Measurements from ENCODE around the gene RRP1.

RRP1 gene

DNA sequence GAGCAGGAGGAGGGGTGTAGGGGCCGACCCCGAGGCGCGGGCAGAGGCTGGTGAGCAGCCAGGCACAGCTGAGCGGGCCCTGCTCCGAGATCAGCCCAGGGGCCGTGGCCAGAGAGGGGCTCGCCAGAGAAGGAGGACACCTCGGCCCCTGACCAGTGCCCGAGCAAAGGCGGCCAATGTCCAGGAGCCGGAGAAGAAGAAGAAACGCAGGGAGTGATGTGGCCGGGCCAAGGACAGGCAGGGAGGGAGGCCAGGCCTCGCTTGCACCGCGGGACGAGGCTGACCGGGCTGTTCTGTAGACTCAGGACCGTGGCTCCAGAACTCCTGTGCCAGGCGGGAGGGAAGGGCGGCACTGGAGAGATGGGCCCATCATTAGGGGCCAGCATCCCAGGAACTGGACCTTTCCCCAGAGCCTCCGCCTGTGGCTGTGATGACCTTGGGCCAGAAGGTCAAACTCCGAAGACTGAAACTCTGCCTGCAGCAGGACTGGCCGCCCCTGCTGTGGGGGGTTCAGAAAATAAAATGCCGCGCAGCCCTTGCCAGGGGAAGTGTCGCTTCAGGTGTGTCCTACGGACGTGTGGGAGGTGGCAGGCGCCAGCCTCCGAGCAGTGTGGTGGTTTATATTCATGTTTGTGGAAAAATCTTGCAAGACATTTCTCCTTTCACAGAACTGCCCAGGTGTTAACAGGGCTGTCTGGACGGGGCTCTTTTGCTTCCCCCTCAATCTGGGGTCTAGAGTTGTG is 14.4 kb downstream of the RRP1 start:
- no peak for ATAC-seq

DNA sequence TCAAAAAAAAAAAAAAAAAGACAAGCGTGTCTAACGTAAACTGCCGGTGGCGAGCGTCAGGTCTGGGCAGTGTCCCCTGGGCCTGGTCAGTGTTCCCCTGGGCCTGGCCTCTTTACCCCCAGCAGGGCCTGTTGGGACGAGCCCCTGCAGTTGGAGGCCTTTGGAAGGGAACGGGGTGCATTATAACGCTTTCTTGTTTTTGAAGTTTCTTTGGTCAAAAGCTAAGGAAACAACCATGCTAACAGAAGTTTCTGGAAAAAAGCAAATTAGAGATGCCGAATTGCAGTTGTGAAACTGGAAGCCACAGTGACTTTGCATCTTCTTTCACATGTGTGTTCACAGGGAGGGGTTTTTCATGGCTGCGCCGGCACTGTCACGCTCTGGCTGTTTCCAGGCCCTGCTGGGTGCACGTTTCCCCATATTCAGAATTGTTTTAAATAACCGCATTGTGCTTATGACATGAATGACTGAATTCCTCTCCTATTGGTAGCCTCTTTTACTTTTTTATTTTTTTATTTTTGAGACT is 16.0 kb downstream of the RRP1 start:
- ATAC-seq = peak; percentile 21 to 44

DNA sequence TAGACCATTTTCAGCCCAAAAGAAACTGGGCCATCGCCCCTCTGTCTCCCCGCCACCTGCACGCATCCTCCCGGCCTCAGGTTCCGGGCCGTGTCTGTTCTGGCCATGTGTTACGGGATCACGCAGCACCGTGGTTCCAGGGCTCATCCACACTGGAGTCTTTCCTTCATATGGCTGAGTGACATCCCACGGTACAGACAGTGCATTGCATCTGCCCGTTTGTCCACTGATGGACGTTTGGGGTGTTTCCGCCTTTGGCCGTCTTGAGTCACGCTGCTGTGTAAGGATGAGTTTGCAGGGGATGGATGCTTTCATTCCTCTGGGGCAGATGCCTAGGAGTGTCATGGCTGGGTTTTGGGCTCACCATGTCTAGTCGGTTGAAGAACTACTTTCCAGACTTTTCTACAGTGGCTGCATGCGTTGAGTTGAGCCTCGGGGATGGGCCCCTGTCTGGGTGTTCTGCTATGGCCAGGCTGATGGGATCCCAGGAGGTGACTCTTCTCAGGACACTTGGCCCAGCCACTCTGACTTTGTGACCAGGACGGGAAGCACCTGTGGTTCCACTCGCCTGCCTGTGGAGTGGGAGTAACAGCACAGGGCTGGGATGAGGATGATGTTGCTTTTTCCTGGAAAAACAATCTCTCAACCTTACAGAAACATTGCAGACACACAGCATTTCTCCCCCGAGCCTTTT is 16.8 kb downstream of the RRP1 start:
- ATAC-seq = no peak

DNA sequence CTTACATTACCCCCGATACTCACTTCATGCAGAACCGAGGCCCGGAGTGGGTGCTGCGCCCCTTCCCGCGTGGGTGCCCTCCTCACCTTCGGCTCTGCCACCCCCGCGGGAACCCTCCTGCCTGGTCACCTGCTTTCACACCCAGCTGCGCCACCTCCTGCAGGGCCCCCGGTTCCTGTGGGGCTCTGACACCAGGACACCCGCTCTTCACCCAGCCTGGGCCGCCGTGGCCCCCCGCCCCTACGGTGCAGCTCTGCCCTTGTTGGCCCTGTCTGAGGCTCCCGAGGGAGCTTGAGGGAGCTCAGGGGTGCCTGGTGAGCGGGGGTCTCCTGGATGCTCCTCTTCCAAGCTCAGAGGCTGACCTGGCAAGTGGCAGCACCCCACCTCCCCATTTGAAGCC is 19.0 kb downstream of the RRP1 start:
- ATAC-seq = no peak

DNA sequence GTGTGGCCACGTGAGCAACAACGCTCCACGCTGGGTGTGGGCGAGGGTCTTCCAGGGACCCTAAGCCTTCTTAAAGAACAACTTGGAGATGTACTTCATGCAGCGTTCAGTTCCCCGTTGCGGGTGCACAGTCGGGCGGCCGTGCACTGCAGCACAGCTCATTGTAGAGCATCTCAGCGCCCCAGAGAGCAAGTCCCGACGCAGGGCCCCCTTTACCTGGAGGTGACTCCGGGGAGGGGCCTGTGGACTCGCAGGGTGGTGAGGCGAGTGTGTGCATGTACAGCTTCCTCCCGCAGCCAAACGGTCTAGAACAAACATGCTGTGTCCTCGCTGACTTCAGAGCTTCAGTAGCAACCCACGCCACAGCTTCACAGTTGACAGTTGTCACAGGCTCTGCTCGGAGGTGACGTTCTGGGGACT is 19.5 kb downstream of the RRP1 start:
- no peak for ATAC-seq

DNA sequence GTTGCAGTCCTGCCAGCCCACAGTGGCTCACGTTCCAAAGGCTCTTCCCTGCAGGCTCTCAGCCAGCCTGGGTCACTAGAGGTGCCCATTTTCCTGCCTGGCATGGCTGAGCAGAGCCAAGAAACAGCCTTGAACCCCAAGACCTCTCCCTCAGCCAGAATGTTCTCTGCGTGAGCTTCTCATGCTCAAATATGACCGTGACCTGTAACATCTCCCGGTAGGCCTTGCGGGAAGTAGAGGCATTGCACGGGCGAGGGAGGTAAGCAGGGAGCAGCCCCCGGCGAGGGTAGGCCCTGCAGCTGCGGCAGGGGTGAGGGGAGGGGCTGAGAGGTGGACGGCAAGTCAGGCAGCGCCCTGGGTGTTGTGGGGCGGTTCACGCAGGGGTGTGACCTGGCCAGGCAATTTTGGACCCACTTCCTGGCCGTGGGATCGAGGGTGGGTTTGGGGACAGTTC is 20.0 kb downstream of the RRP1 start:
- ATAC-seq = no peak

DNA sequence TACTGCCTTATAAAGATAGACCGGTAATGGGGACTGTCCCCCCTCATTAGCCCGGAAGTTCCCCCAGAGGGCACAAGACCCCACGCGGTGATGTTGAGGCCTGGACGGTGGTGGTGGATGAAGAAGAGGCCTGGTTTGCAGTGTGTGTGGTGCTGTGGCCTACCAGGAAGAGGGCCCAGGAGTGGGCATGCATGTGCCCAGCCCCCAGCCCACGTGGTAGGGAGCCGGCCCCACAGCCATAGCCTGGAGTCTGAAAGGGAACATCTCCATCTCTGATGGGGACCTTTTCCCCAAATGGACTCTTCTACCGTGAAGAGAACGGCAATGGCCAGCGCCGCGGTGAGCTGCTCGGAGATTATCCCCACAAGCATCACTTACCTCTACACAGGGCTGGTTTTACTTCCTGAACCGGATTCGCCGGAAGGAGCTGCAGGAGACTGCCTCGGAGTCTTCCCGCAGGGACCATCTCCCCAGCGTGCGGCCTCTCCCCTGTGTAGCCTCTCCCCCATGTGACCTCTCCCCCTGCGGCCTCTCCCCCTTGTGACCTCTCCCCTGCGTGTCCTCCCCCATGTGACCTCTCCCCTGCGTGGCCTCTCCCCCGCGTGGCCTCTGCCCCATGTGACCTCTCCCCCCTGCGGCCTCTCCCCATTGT is 20.6 kb downstream of the RRP1 start:
- ATAC-seq = no peak

DNA sequence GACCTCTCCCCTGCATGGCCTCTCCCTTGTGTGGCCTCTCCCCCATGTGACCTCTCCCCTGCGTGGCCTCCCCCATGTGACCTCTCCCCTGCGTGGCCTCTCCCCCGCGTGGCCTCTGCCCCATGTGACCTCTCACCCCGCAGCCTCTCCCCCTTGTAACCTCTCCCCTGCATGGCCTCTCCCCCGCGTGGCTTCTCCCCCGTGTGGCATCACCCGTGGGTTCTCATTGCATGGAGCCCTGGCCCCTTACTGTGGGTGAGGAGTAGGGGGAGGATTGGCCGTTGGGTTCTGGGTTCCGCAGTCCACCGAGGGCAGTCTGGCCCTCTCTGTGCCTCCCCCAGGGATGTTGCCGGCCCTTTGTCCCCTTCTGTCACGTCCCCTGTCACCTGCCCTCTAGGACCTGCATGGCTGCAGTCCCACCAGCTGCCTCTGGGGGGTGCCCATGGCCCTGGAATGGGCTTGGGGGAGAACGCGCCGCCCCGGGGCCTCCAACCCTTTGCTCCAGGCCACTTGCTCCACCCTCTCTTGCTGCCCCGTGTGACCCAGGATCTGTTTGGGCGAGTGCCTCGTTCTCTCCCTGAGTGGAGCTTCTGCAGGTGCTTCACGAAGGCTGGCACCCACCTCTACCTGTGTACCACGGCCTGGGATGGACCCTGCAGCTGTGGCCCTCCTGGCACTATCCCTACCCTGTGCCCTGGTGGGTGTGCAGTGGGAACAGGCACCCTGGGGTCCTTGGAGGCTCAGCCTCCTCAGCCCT is 21.3 kb downstream of the RRP1 start:
- peak; percentile 81 to 85 for ATAC-seq

DNA sequence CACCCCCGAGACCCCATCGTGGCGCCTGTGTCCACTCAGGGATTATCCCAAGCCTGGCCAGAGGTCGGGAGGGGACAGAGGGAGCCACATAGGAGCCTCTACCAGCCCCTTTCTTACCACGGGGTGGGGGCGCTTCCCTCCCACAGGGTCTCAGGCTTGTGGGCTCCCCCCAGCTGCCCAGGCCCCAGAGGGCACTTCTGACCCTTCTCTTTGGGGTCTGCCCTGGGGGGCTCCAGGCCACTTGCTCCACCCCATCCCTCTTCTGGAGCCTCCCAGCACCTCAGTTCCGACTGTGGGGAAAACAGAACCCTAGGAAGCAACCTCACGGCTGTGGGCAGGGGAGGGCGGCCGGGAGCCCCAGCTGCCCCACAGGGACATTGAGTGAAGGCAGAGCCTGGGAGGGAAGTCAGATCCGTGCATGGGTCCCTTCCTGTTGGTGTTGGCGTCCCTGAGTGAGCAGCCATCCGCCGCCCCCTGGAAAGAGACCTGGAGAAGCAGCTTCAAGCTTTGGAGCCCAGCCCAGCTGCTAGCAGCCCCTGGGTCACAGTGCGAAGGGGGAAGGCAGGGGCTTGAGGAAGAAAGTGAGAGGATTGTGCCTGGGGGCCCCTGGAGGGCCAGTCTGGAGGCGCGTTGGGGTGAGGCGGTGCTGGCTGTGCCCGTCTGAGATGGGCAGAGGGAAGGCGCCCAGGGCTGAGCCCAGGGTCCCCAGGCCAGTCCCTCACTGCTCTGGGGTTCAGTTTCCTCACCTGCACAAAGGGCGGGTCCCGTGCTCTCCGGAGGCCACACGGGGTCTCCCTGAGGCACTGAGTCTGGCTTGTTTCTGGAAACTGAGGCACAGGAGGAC is 22.1 kb downstream of the RRP1 start:
- ATAC-seq = no peak

DNA sequence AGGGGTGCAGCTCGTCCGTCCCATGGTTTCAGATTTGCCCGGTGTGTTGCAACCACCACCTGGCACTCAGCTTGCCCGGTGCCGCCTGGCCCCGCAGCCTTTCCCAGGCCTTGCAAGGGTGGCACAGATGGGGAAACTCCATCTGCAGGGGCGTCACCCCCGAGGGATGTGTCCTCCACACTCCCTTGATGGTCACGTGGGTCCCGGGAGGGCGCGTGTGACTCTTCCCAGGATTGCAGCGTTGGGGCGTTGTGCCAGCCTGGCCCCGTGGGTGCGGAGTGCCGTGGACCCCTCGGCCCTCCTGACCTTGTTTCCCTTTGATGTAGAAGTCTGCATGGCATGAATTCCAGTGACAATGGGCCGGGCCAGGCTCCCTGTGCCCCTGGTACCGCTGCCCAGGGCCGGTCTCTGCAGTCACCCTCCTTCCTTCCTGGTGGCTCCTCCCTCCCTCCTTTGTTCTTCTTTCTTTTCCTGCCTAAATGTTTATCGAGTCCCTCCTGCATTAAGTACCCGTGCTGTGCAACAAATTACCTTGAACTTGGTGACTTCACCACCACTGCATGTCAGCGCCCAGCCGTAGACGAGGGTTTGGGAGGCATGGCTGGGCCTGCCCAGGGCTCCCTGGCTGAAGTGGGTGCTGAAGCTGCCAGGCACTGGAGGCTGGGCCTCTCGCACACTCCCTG is 22.9 kb downstream of the RRP1 start:
- ATAC-seq = no peak

DNA sequence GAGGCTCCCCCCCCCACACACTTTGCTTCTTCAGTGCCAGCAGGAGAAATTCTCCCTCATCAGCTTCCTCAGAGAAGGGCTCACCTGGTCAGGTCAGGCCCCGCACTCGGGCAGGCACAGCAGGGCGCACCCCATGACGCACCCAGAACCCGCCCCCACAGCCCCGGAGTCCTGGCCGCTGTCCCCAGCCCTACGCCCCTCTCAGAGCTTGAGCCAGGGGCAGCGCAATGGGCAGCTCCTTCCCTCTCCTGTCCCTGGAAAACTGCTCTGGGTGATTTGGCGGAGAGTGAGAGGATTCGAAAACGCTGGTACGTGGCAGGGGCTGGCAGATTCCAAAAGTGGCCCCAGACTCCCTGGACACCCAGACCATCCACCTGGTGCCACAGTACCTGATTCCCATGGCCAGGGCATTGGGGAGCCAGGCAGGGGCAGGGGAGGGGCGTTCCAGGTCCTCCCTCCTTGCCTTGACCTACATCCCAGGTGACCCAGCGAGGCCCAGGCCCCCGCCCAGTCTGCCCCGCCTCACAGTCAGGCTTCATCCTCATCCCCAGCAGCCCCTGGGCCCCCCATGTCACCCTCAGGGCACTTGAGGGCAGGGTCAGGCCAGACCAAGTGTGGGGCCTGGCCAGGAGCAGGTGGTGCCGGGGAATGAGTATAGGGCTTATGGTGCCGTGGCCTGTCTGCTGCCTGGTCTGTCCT is 23.7 kb downstream of the RRP1 start:
- no peak for ATAC-seq

DNA sequence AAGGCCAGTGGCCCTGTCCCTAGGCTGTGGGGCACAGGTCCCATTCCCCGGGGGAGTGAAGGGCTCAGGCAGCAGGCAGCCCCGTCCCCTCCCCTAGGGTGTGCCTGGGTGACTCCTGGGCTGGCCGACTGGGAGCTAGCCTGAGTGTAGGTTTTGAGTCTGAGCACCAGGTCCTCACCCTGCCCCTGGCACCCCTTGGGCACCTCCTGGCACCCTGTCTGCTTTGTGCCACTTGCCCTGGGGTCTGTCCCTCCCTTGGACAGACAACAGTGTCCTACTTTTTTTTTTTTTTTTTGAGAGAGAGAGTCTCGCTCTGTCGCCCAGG is 24.2 kb downstream of the RRP1 start:
- no peak for ATAC-seq

DNA sequence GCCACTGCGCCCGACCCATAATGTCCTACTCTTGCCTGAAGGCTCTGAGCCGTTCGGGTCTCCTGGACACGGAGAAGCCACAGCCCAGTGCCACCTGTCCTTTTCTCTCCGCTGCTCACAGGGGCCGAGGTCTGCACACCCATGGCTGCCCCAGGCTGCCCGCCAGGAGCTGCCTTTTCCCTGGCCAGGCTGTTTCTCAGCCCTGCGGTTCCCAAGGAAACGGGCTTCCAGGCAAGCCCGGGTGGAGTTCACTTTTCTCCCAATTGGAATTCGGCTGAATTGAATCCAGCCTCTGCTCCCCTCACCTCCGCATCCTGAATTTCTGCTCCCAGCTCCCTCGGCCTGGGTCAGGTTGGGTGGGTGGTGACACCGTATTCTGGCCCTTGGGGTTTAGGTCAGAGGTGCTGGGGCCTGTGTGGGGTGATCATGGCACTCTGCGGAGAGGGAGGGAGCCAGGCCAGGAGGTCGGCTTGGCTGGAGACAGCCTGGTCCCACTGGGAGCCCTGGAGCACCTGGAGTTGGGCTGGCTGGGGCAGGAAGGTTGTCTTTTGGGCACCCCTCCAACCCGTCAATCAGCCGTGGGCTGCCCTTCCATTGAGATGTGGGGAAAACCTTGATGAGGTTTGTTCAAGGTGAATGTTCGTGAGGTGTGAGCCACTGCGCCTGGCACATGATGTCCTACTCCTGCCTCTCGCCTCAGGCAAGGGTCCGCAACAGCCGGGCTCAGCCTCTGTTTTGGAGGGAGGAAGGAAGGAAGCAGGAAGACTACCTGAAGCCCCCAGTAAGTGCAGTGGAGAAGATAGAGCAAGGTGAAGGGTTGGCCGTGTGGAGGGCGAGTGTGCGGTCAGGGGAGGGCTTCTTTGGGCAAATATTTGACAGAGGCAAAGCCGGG is 25.1 kb downstream of the RRP1 start:
- no peak for ATAC-seq

DNA sequence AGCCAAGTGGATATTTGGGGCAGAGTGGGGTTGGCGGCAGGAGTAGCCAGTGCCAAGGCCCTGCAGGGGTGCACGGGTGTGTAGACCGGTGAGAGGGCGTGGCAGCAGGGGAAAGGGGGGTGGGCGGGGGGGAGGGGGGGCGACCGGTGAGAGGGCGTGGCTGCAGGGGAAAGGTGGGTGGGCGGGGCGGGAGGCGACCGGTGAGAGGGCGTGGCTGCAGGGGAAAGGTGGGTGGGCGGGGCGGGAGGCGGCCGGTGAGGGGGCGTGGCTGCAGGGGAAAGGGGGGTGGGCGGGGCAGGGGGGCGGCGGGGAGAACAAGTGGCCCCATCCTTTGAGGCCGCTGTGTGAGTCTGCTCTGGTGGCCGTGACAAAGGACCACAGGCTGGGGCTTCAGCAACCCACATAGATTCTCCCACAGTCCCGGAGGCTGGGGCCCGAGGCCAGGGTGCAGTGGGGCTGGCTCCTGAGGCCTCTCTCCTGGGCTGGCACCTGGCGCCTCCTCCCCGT is 25.8 kb downstream of the RRP1 start:
- no peak for ATAC-seq

DNA sequence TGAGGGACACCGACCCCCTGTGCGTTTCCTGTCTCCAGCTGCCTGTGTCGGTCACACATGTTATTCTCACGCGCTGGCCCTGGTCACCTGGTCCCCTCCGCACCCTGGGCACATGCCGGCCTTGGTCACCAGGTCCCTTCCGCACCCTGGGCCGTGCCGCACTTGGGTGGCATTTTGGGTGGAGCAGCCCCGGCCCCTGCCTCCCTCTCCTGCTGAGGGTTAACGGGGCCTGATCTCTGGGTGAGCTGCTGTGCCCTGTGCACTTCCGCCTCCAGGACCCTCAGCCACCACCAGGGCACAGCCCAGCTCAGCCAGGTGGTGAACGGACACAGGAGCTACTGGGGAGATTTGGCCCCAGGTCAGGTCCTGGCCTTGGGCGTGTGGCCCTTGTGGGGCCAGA is 26.6 kb downstream of the RRP1 start:
- ATAC-seq = no peak

DNA sequence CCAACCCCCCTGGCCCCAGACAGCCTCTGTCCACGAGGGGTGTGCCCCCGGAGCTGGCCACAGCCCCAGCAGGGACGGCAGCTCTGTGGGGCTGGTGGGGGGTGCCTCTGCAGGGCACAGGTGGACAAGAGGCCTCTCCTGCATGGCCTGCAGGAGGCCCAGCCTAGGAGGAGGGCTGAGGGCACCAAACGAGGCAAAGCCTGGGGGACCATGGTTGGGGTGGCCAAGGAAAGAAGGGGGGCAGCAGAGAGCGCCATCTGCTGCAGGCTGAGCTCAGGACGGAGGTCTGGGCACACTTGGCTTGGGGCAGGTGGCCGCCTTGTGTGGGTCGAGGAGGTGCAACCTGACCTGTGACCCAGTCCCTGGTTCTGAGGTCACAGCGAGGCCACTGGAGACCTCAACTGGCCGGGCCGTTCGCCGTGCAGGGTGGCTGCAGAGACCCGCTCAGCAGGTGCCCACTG is 27.3 kb downstream of the RRP1 start:
- no peak for ATAC-seq

DNA sequence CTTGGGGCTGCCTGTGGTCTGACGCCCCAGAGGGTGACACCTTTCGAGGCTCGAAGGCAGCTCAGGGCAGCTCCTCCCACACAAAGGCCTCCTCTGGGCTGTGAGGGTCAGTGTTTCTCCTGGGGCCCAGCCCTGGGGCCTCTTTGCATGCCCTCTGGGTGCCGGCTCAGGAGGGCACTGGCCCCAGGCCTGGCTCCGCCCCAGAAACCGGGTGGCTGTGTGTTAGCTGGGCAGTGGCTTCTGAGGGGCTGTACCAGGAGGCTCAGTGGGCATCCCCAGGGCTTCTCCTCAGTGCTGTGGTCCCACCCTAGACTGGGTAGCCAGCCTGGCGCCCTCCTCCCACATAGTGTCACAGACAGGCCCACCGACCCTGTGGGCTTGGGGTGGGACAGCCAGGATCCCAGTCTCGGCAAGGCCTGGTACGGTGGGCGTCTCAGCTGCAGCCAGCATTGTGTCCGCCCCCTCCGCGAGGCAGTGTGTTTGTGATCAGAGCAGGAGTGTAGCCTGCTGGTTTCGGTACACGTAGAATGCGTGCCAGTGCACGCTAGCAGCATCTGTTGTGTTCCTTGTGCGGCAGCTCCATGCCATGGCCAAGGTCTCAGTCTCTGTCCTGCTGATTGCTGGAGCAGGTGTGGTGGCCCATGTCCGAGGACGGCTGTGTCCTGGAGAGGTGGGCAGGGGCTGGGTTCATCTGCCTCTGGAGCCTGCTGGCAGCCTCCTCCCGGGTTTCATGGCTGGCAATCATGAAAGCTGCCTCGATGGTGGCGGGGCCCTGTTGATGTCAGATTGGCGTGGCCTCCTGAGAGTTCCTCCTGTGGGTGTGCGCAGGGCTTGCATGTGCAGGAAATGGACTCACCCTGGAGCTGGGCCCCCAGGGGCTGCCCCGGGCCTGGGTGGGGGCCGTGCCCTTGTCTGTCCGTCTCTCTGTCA is 28.0 kb downstream of the RRP1 start:
- ATAC-seq = no peak

DNA sequence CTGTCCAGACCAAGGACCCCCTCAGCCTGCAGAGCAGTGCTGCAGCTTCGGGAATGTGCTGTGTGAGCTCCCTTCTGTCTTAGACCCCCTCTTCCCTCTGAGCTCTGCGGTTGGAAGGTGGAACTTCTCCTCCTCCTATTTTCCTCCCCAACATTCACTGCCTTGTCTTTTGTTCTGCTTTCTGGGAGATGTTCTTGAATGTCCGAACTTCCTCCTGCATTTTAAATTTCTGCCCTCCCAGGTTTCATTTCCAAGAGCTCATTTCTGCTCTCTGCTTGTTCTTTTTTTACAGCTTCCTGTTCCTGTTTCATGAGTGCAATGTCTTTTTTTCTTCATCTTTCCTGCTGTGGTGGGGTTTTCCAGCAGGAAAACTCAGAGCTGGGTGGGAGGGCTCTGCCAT is 29.3 kb downstream of the RRP1 start:
- ATAC-seq = no peak

Measured in activated CD4-positive, CD25-positive, alpha-beta regulatory T cell treated with anti-CD3 and anti-CD28 coated beads, Interleukin-2, amount 50 U/mL, for 24 hours (primary cell).